Subcutaneous adipose tissue (tissue), 4 donors: Measurements from ENCODE around the gene TBC1D17. TPM values are rescaled to one million over a fixed set of nuclear protein-coding genes. Genes with fewer than 3 reads are reported as not detected.

Experiments
- total RNA-seq, 4 donors: library from RNA; depleted of rRNA; stranded (reverse); fragments of >200 nt; gene quantifications; one replicate each; pipeline ENCODE4 v1.1.0, GENCODE V29; 2016
- TF ChIP-seq, protein P1 (sequence below): fragments of 450-650 bp; IDR thresholded peaks from one replicate; pipeline ENCODE4 v1.5.1; 2016; ENCODE audit warnings: low read depth, mild to moderate bottlenecking, control low read depth, antibody characterized with exemption, moderate library complexity

TBC1D17 gene
- total RNA-seq, 4 donors from 2014 or later, result 19.2 to 60.8 (median 29.1) TPM

GRCh38 chr19:49849433-49850220, 27.9 kb upstream of the TBC1D17 start:
- TF ChIP-seq, protein P1, sequence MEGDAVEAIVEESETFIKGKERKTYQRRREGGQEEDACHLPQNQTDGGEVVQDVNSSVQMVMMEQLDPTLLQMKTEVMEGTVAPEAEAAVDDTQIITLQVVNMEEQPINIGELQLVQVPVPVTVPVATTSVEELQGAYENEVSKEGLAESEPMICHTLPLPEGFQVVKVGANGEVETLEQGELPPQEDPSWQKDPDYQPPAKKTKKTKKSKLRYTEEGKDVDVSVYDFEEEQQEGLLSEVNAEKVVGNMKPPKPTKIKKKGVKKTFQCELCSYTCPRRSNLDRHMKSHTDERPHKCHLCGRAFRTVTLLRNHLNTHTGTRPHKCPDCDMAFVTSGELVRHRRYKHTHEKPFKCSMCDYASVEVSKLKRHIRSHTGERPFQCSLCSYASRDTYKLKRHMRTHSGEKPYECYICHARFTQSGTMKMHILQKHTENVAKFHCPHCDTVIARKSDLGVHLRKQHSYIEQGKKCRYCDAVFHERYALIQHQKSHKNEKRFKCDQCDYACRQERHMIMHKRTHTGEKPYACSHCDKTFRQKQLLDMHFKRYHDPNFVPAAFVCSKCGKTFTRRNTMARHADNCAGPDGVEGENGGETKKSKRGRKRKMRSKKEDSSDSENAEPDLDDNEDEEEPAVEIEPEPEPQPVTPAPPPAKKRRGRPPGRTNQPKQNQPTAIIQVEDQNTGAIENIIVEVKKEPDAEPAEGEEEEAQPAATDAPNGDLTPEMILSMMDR, result no peak

DNA sequence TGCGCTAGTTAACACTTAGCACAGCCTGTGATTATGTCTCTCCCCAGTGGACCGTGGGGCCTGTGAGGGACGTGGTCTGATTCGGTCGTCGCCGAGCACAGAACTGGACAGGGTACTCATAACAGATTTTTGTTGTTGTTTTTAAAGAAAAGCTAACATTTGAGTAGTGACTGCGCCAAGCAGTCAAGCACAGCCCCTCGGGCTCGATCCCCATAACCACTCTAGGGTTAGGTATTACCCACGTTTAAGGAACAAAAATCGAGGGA, 27.3 kb upstream of the TBC1D17 start:
- TF ChIP-seq, protein P1, result no peak

GRCh38 chr19:49850487-49851342, 26.8 kb upstream of the TBC1D17 start, which contains the start of gene PTOV1:
Gene PTOV1, plus strand, starts transcription at chr19:49851159.
- TF ChIP-seq, protein P1, result no peak

GRCh38 chr19:49851456-49852259, 25.8 kb upstream of the TBC1D17 start:
- TF ChIP-seq, protein P1, result no peak

DNA sequence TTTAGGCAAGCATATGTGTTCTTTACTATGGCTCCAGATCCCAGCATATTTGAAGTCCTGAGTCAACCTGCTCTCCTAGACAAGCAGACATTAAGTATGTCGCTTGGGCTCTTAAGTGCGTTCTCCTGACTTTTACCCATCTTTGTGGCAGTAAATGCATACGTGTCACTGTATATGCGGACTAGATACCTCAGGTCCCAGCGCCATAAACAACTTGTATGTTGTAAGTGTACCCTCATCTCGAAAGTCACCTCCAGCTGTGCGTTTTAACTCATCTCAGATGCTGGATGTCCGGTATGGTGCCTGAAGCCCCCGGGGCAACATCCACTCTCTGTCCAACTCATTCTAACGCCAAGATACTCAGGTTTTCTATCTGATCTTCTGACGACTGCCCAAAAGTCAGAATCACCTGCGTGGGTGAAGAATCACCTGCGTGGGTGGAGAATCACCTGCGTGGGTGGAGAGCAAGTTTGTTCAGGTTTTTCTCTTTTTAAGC, 24.8 kb upstream of the TBC1D17 start:
- TF ChIP-seq, protein P1, result no peak

GRCh38 chr19:49853852-49854377, 23.6 kb upstream of the TBC1D17 start:
- TF ChIP-seq, protein P1, result no peak
